Fibroblast of villous mesenchyme (primary cell): ENCODE data around the gene FZR1. TPM values are rescaled to one million over a fixed set of nuclear protein-coding genes. Genes with fewer than 3 reads are reported as not detected.
"Not testable (repeated sequence)": the region's sequence is repeated elsewhere in the genome, so short reads cannot be mapped to it uniquely, and the experiment has no call there.

ENCODE experiments used
- DNase-seq: peaks from one replicate; pipeline ENCODE4 v3.0.0-alpha.2; 2010; ENCODE audit warnings: low read depth
- H3K4me3 ChIP-seq: 2 replicates; pipeline ENCODE4 v1.5.1; 2011; ENCODE audit warnings: low read depth, mild to moderate bottlenecking, low read length
- CTCF ChIP-seq: IDR thresholded peaks from 2 replicates; pipeline ENCODE4 v1.5.1; 2012; ENCODE audit warnings: low read depth, mild to moderate bottlenecking, low read length; ENCODE audit not compliant: insufficient read depth
- total RNA-seq: library from RNA; depleted of rRNA; stranded (reverse); fragments of >200 nt; gene quantifications from 2 replicates; pipeline ENCODE4 v1.2.3, GENCODE V29; 2012

The FZR1 gene
- total RNA-seq, 1 donor = 37.6 TPM

- no peak overlapping the region for H3K4me3 ChIP-seq
- TF ChIP-seq CTCF = no peak
- DNase-seq = no peak
Observed at GRCh38 chr19:3527238-3527910, 21.3 kb downstream of the FZR1 start.

GRCh38 chr19:3528080-3528479, 22.0 kb downstream of the FZR1 start:
- no peak for TF ChIP-seq CTCF
- H3K4me3 ChIP-seq = no peak overlapping the region
- no peak for DNase-seq

- TF ChIP-seq CTCF = no peak
- no peak overlapping the region for H3K4me3 ChIP-seq
- no peak for DNase-seq
Observed at GRCh38 chr19:3528539-3529211, 22.6 kb downstream of the FZR1 start.

GRCh38 chr19:3529299-3529698, 23.2 kb downstream of the FZR1 start:
- H3K4me3 ChIP-seq, DNase-seq: not testable (repeated sequence)

GRCh38 chr19:3530389-3530788, 24.3 kb downstream of the FZR1 start:
- DNase-seq = no peak
- no peak for TF ChIP-seq CTCF
- H3K4me3 ChIP-seq = no peak overlapping the region

GRCh38 chr19:3531716-3532115, 25.6 kb downstream of the FZR1 start:
- TF ChIP-seq CTCF = no peak
- no peak overlapping the region for H3K4me3 ChIP-seq
- no peak for DNase-seq

GRCh38 chr19:3532154-3532786, 26.2 kb downstream of the FZR1 start:
- no peak overlapping the region for H3K4me3 ChIP-seq
- no peak for TF ChIP-seq CTCF
- no peak for DNase-seq
